Tibial nerve (tissue), 4 donors: Measurements from ENCODE around the gene VSIG8.

Experiments
- CTCF ChIP-seq, 5 experiments: fragments of 200-600 bp in 3 of 5; fragments of 450-650 bp in 2 of 5; sonication (generic) in 3 of 5; IDR thresholded peaks; one replicate each; pipeline ENCODE4 v1.5.1; 2016 to 2019; ENCODE audit warnings: antibody characterized with exemption in 5 of 5, mild to moderate bottlenecking in 3 of 5, moderate library complexity in 2 of 5
- EP300 ChIP-seq, 2 donors: sonication (generic); formaldehyde crosslinking; IDR thresholded peaks; one replicate each; pipeline ENCODE4 v1.6.1; 2017; ENCODE audit warnings: antibody characterized with exemption in 2 of 2, mild to moderate bottlenecking in 1 of 2
- POLR2A ChIP-seq, 2 donors: fragments of 450-650 bp; IDR thresholded peaks; one replicate each; pipeline ENCODE4 v1.6.1; 2017; ENCODE audit warnings: antibody characterized with exemption in 2 of 2, mild to moderate bottlenecking in 2 of 2, moderate library complexity in 2 of 2

DNA sequence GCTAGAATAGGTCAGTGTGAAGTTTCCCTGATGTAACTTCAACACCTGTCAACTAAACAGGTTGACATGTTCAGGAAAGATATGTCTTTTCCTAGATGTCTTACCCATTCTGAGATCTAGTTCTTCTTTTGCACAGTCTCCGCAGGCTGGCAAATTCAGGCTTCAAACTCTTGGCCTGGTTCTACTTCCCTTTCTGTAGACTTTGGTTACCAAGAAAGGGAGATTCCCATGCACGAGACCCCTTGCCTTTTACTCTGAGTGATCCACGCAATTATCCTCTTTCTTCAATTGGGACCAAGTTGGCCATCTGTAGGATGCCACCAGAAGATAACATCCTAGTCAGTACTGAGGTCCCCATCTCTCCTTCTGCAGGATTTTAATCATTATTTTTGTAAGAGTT, 35.5 kb upstream of the VSIG8 start:
- no peak for TF ChIP-seq EP300 (IDR thresholded peaks at IDR 0.05)
- TF ChIP-seq CTCF (IDR thresholded peaks at IDR 0.05): no peak
- no peak for TF ChIP-seq POLR2A (IDR thresholded peaks at IDR 0.05)
